ENCODE data around the gene PLEK.

Gene PLEK

DNA sequence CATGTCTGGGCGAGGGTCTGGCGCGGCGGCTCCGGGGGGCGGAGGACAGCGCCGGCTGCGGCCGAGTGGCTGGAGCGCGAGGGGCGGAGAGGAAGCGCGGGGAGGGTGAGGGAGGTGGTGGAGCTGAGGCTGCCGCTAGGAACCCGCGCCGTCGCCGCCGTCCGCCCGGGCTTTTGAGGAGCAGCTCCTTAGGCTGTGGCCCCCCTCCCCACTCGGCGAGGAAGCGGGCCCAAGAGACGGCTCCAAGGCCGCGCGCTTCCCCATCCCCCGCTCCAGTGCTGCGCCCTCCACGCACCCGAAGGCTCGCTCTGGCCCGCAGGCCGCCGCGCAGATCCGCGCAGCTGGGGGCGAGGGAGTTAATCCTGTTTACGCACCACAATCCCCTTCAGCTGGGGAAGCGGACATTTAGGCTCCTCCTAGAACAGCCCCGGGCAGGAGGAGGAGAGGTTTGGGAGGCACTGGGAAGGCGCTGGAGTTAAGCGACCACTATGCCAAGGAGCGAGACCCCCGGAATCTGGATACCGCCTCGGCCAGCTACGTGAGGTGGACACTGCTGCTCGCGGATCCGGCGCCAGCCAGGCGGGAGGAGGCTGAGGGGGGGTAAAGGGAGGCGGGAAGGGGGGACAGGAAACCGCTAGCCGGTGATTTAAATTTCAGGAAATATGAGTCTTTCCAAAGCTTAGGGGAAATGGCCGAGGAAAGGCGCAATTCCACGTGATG is 45.5 kb upstream of the PLEK start, which contains the start of gene CNRIP1:
CNRIP1 (minus strand) TSS at position 552 of the 720 bp plus-strand sequence; CDS start at position 3, 549 bp downstream.
- Histone ChIP-seq H3K27me3 (ENCODE audit: insufficient read depth, poor library complexity, severe bottlenecking) (no peaks in the 10 kb centered on the region), H3K27ac (ENCODE audit: poor library complexity, severe bottlenecking) (no peak within 1 kb of the TSS), H3K9me3 (ENCODE audit: severe bottlenecking) (no peaks in the 10 kb centered on the region), H3K4me3 (ENCODE audit: severe bottlenecking) (peak within 1 kb of the TSS; percentile 47), H3K4me1 (ENCODE audit: insufficient read depth, poor library complexity, severe bottlenecking) (peaks cover 6% of the 10 kb centered on the region), H3K36me3 (ENCODE audit: low read depth) (peaks cover 1% of the 10 kb centered on the region; the same call in 1 of the 2 replicates)
- TF ChIP-seq, protein P1, sequence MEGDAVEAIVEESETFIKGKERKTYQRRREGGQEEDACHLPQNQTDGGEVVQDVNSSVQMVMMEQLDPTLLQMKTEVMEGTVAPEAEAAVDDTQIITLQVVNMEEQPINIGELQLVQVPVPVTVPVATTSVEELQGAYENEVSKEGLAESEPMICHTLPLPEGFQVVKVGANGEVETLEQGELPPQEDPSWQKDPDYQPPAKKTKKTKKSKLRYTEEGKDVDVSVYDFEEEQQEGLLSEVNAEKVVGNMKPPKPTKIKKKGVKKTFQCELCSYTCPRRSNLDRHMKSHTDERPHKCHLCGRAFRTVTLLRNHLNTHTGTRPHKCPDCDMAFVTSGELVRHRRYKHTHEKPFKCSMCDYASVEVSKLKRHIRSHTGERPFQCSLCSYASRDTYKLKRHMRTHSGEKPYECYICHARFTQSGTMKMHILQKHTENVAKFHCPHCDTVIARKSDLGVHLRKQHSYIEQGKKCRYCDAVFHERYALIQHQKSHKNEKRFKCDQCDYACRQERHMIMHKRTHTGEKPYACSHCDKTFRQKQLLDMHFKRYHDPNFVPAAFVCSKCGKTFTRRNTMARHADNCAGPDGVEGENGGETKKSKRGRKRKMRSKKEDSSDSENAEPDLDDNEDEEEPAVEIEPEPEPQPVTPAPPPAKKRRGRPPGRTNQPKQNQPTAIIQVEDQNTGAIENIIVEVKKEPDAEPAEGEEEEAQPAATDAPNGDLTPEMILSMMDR (IDR thresholded peaks at IDR 0.05; ENCODE audit: poor library complexity, severe bottlenecking) = no peak
- peak; percentile 65 for ATAC-seq (ENCODE audit: low read depth)
- DNase-seq (ENCODE audit: low spot score) = peak; percentile 50

DNA sequence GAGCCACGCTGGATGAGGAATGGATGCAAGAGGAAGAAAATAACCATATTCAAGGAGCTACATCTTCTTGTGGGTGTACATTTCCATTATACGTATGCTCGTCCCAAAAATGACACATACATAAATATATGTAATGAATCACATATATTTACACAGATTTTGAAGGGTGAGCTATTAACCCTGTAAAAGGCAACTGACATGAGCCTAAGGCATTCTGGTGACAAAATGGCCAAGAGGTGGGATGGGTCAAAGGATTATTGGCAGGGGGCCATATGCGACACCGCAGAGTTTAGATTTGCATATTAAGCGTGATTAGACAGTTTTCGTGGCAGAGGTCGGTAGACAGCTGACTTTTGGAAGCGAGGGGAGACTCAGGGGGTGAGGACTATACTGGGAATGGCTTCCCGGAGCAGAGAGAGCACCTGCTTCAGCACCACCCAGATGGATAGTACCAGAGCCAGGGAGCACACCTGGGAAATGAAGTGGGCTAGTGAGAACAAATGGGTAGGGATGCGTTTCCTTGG is 44.9 kb upstream of the PLEK start:
- TF ChIP-seq, protein P1 (IDR thresholded peaks at IDR 0.05; ENCODE audit: poor library complexity, severe bottlenecking) = no peak
- Histone ChIP-seq H3K4me1 (ENCODE audit: insufficient read depth, poor library complexity, severe bottlenecking) (peaks cover 6% of the 10 kb centered on the region), H3K4me3 (ENCODE audit: severe bottlenecking) (peak overlapping the region; percentile 47), H3K27me3 (ENCODE audit: insufficient read depth, poor library complexity, severe bottlenecking) (no peaks in the 10 kb centered on the region), H3K36me3 (ENCODE audit: low read depth) (no peaks in the 10 kb centered on the region), H3K9me3 (ENCODE audit: severe bottlenecking) (no peaks in the 10 kb centered on the region), H3K27ac (ENCODE audit: poor library complexity, severe bottlenecking) (no peak overlapping the region)
- DNase-seq (ENCODE audit: low spot score) = no peak
- ATAC-seq (ENCODE audit: low read depth) = peak; percentile 67

DNA sequence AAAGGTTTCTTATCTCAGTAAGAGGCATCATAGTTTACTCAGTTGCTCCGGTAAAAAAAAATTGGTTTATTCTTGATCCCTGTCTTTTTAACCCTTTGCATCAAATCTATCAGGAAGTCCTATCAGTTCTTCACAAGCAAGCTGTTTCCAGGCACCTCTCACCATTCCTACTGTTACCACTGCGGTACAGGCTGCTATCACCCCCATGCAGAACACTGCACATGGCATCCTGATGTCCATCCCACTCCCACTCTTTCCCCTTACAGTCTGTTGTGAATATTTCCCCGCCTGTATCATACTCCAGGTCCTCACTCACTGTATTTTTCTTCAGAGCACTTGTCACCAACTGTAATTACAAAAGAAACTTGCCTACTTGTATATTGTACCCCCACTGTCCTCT is 40.0 kb upstream of the PLEK start:
- H3K27ac ChIP-seq (ENCODE audit: poor library complexity, severe bottlenecking) = no peak overlapping the region
- H3K27me3 ChIP-seq (ENCODE audit: insufficient read depth, poor library complexity, severe bottlenecking) = no peaks in the 10 kb centered on the region
- H3K9me3 ChIP-seq (ENCODE audit: severe bottlenecking) = no peaks in the 10 kb centered on the region
- TF ChIP-seq, protein P1 (IDR thresholded peaks at IDR 0.05; ENCODE audit: poor library complexity, severe bottlenecking) = no peak
- no peak for DNase-seq (ENCODE audit: low spot score)
- H3K4me3 ChIP-seq (ENCODE audit: severe bottlenecking) = no peak overlapping the region
- no peaks in the 10 kb centered on the region for H3K36me3 ChIP-seq (ENCODE audit: low read depth)
- no peak for ATAC-seq (ENCODE audit: low read depth)
- H3K4me1 ChIP-seq (ENCODE audit: insufficient read depth, poor library complexity, severe bottlenecking) = peaks cover 6% of the 10 kb centered on the region

DNA sequence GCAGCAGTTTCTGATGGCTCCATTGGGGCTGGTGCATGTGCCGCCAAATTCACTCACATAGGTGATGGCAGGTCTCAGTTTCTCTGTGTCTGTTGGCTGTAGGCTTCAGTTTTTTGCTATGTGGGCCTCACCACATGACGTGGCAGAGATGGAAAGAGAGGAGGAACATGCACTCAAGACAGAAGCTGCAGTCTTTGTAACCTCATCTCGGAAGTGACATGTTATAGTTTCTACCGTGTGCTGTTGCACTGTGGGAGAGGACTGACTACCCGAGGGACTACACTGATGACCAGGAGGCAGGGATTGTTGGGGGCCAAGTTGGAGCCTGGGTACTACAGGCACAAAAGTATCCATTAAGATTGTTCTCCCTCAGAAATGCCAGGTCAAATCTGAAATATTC is 36.2 kb upstream of the PLEK start:
- no peak for DNase-seq (ENCODE audit: low spot score)
- Histone ChIP-seq H3K27ac (ENCODE audit: poor library complexity, severe bottlenecking) (no peak overlapping the region), H3K4me3 (ENCODE audit: severe bottlenecking) (no peak overlapping the region), H3K9me3 (ENCODE audit: severe bottlenecking) (no peaks in the 10 kb centered on the region), H3K4me1 (ENCODE audit: insufficient read depth, poor library complexity, severe bottlenecking) (no peaks in the 10 kb centered on the region), H3K36me3 (ENCODE audit: low read depth) (no peaks in the 10 kb centered on the region), H3K27me3 (ENCODE audit: insufficient read depth, poor library complexity, severe bottlenecking) (no peaks in the 10 kb centered on the region)
- TF ChIP-seq, protein P1 (IDR thresholded peaks at IDR 0.05; ENCODE audit: poor library complexity, severe bottlenecking) = no peak
- no peak for ATAC-seq (ENCODE audit: low read depth)

DNA sequence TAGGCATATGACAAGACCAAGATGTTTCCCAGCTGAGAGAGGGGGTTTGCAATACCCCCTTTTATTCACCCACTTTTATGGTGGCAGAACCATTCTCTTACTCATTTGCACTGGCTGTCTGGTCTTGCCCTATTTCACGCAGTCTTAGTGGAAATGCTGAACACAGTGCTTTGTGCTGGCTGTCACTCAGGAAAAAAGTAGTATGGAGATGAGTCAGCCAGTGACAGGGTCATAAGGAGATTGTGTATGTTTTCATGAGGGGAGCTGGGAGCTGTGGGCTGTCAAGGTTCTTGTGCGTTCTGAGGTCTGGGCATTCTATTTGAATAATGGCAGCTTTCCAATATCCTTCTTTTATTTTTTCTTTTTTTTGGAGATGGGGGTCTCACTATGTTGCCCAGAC is 34.4 kb upstream of the PLEK start:
- TF ChIP-seq, protein P1 (IDR thresholded peaks at IDR 0.05; ENCODE audit: poor library complexity, severe bottlenecking) = no peak
- Histone ChIP-seq H3K4me1 (ENCODE audit: insufficient read depth, poor library complexity, severe bottlenecking) (peaks cover 4% of the 10 kb centered on the region), H3K36me3 (ENCODE audit: low read depth) (no peaks in the 10 kb centered on the region), H3K27ac (ENCODE audit: poor library complexity, severe bottlenecking) (no peak overlapping the region), H3K27me3 (ENCODE audit: insufficient read depth, poor library complexity, severe bottlenecking) (no peaks in the 10 kb centered on the region), H3K9me3 (ENCODE audit: severe bottlenecking) (no peaks in the 10 kb centered on the region), H3K4me3 (ENCODE audit: severe bottlenecking) (no peak overlapping the region)
- DNase-seq (ENCODE audit: low spot score) = no peak
- no peak for ATAC-seq (ENCODE audit: low read depth)

Measured in RWPE2 (cell line).